AG09319 (cell line): Measurements from ENCODE around the gene ESRRG.

Experiments used
- DNase-seq: peaks from one replicate; pipeline ENCODE4 v3.0.0-alpha.2; 2010; ENCODE audit warnings: low read depth; ENCODE audit errors: extremely low read depth
- TF ChIP-seq, protein P1 (sequence below): IDR thresholded peaks from 2 replicates; pipeline ENCODE4 v1.5.1; 2011; ENCODE audit warnings: low read depth, mild to moderate bottlenecking, inconsistent platforms, low read length, moderate library complexity

The ESRRG gene

DNA sequence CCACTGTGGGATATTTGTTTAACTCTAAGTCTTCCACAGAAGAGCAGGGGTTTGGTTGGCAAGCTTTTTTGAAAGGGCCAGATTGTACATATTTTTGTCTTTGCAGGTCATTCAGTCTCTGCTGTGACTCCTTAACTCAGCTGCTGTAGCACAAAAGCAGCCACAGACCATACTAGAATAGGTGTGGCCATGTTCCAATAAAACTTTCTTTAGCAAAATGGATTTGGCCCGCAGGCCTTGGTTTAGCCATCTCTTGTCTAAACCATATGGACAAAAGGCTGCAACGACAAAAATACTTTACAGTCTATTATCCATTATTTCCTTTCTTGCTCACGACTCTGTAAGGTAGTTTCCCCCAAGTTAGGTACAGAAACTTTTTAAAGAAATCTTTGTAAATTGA lies 60.5 kb downstream of the ESRRG start:
- DNase-seq = no peak

DNA sequence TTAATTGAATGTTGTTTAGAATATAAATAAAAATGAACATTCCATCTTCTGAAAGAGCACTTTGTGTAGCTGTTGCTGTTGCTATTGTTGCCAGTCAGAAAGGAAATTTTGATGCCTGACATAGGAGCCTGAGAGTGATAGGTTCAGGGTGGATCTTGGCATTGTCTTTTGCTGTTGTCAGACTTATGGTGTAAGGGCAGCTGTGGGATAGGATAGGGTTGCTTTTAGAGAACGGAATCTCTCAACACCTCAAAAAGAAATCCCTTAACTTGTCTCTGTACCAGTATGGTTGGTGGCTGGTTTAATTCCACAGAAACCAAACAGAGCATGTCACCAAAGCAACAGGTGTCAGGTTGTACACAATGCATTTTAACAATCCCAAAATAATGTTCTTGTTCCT lies 62.7 kb downstream of the ESRRG start:
- no peak for DNase-seq
- TF ChIP-seq, protein P1, sequence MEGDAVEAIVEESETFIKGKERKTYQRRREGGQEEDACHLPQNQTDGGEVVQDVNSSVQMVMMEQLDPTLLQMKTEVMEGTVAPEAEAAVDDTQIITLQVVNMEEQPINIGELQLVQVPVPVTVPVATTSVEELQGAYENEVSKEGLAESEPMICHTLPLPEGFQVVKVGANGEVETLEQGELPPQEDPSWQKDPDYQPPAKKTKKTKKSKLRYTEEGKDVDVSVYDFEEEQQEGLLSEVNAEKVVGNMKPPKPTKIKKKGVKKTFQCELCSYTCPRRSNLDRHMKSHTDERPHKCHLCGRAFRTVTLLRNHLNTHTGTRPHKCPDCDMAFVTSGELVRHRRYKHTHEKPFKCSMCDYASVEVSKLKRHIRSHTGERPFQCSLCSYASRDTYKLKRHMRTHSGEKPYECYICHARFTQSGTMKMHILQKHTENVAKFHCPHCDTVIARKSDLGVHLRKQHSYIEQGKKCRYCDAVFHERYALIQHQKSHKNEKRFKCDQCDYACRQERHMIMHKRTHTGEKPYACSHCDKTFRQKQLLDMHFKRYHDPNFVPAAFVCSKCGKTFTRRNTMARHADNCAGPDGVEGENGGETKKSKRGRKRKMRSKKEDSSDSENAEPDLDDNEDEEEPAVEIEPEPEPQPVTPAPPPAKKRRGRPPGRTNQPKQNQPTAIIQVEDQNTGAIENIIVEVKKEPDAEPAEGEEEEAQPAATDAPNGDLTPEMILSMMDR = no peak

More for the DNA sequence above, 60.5 kb downstream of the ESRRG start:
- TF ChIP-seq, protein P1 = no peak

DNA sequence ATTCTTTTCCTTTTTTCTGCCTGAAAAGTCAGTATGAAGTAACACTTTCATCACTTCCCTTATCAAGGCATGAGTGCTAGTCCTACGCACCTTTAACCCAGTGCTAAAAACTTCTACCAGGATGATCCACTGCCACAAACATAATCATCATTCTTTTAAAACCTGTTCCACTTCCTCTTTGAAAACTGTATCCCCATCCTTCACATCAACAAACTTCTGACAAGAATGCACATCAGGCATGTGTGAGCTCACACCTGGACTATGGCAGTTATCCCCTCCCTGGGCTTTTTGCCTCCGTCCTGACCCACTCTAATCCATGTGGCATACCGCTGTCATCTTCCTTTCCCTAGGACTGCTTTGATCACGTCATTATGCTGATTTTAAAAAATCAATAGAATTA lies 70.2 kb downstream of the ESRRG start:
- DNase-seq = no peak
- TF ChIP-seq, protein P1 = no peak

DNA sequence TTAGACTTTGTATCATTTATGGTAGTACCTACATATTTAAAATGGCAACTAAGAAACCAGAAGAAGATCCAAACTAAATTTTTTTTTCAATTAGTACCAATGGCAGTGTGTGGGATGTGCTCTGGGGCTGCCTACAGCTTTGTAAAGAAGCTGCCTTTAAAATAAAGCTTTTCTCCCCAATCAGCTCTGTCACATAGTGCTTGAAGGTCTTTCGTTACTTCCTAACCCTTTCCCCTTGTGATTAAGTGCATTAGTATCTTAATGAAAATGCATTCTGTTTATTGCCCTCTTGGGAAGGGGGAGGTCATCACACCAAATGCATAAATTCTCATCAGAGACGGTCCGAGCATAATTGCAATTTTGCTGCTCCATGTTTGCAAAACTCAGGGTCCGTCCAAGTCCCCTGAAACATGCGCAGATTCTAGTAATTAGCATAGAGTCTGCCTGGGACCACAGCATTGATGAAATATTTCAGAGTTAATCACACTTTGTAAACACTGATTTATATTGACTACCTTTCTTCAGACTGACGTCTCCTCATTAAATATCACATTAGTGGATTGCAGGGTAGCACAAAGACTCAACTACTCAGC lies 71.3 kb downstream of the ESRRG start:
- no peak for DNase-seq
- TF ChIP-seq, protein P1 = no peak

DNA sequence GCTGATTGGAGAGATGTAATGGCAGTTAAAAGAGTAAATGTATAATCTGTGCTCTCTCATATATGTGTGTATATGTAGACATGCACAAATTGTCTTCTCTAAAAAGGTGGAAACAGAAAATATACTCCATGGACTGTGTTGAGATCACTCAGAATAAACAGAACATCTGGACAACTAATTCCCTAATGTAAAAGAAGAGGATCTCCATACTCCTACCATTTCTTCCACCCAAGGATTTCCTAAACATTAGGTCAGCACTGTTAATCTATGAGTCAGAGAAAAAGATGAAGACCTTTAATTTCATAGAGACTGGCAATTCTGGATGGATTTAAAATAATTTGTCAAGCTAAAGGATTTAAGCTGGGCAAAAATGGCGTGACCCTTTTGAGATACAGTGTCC lies 80.1 kb downstream of the ESRRG start:
- TF ChIP-seq, protein P1 = no peak
- no peak for DNase-seq

DNA sequence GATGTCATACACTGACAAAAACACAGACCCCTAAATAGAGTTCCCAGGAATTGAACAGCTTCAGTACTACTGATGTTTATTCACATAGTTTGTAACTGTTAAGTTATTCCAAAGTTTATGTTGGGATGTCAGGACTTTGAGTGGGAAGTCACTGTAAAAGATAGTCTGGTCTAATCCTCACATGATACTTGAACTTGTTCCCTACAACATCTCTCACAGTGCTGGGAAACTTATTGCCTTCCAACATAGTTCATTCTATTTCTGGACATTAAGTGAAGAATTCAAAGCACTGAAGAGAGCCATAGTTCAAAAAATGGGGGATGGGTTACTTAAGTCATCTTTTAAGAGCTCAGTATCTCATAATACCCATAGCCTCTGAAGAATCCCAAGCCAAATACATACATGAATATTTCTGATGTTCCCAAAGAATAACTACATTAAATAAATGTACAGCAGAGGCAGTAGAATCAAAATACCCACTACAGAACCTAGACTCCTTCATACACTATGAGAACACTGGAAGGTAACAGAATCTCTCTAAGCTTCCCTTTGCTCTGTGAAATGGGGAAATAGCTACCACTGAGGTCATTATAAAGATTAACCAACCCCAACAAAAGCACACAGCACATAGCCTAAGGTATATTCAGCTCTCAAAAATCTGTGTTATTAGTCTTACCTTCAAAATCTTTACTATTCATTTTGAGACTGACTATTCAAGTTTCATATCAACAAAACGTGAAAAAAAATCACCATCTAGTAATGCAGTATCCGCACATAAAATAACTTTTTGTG lies 81.4 kb downstream of the ESRRG start:
- no peak for DNase-seq
- TF ChIP-seq, protein P1 = no peak

DNA sequence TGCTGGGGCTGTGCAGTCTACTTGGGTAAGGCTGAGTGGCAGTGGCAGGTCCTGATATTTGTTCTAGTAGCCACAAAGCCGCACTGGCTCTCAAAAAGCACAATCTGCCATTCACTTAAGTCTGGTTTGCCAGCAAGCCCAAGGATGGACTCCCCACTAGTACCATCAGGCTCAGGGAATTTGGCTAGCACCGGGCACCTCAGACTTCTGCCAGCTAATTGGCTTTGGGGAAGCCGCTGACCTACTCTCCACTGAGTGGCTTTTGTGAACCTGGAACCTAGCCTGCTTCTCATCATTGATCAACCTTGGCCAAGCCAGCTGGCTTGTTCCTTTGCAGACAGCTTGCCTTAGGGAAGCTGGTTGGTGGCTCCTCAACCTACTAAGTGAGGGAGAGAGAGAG lies 83.1 kb downstream of the ESRRG start:
- TF ChIP-seq, protein P1 = no peak
- no peak for DNase-seq
